CD14-positive monocyte (primary cell): ENCODE results near the gene CAV1. TPM values are rescaled to one million over a fixed set of nuclear protein-coding genes. Genes with fewer than 3 reads are reported as not detected.
"Not testable (repeated sequence)": the region's sequence is repeated elsewhere in the genome, so short reads cannot be mapped to it uniquely, and the experiment has no call there.

Experiments used
- DNase-seq, 3 donors: peaks; one replicate each; pipeline ENCODE4 v3.0.0-alpha.2; 2011 to 2022
- H2AFZ ChIP-seq: 2 replicates; pipeline ENCODE4 v1.6.0; 2012; ENCODE audit warnings: mild to moderate bottlenecking, low read depth, low read length, inconsistent platforms; ENCODE audit not compliant: insufficient read depth, poor library complexity, severe bottlenecking
- H3K27ac ChIP-seq, 2 donors: 1 replicate in 1 of 2; 2 replicates in 1 of 2; pipeline ENCODE4 v1.5.1; 2012 to 2013; ENCODE audit warnings: low read length in 2 of 2, control low read depth in 1 of 2, inconsistent platforms in 1 of 2, low read depth in 1 of 2, mild to moderate bottlenecking in 1 of 2
- H3K27me3 ChIP-seq, 2 donors: one replicate each; pipeline versions ENCODE4 v1.6.0 to v1.6.1; 2011 to 2013; ENCODE audit warnings: low read length in 2 of 2; ENCODE audit not compliant: control insufficient read depth in 2 of 2, insufficient read depth in 2 of 2
- H3K36me3 ChIP-seq, 2 donors: replicated peaks in 1 of 2; 1 replicate in 1 of 2; 2 replicates in 1 of 2; pipeline versions ENCODE4 v1.5.1 to v1.6.1; 2012 to 2013; ENCODE audit warnings: low read length in 2 of 2, control low read depth in 1 of 2, inconsistent platforms in 1 of 2, mild to moderate bottlenecking in 1 of 2; ENCODE audit not compliant: insufficient read depth in 2 of 2, control insufficient read depth in 1 of 2
- H3K4me1 ChIP-seq, 2 donors: 1 replicate in 1 of 2; 2 replicates in 1 of 2; pipeline versions ENCODE4 v1.5.1 to v1.6.1; 2012 to 2013; ENCODE audit warnings: low read length in 2 of 2, control low read depth in 1 of 2, inconsistent platforms in 1 of 2, mild to moderate bottlenecking in 1 of 2, moderate library complexity in 1 of 2; ENCODE audit not compliant: insufficient read depth in 2 of 2, control insufficient read depth in 1 of 2
- H3K4me2 ChIP-seq: replicated peaks from 2 replicates; pipeline ENCODE3; 2012; ENCODE audit warnings: low read length, moderate library complexity, mild to moderate bottlenecking; ENCODE audit not compliant: poor library complexity, severe bottlenecking; ENCODE audit errors: extremely low read depth
- H3K4me3 ChIP-seq, 3 experiments: fragments of 200-600 bp in 1 of 3; sonication (generic) in 1 of 3; replicated peaks in 1 of 3; 1 replicate in 2 of 3; 2 replicates in 1 of 3; pipeline ENCODE4 v1.5.1; 2011 to 2013; ENCODE audit warnings: low read length in 3 of 3, mild to moderate bottlenecking in 3 of 3, control low read depth in 2 of 3, low read depth in 2 of 3, inconsistent platforms in 1 of 3, moderate library complexity in 1 of 3
- H3K79me2 ChIP-seq: 2 replicates; pipeline ENCODE4 v1.6.0; 2012; ENCODE audit warnings: mild to moderate bottlenecking, control low read depth, inconsistent platforms, low read length, moderate library complexity; ENCODE audit not compliant: insufficient read depth
- H3K9ac ChIP-seq: 2 replicates; pipeline ENCODE4 v1.6.0; 2017; ENCODE audit warnings: low read length, mild to moderate bottlenecking; ENCODE audit not compliant: insufficient read depth, poor library complexity, severe bottlenecking
- H3K9me3 ChIP-seq, 2 donors: replicated peaks in 1 of 2; 1 replicate in 1 of 2; 2 replicates in 1 of 2; pipeline versions ENCODE4 v1.5.1 to v1.6.1; 2012 to 2013; ENCODE audit warnings: low read length in 2 of 2, control low read depth in 1 of 2; ENCODE audit not compliant: control insufficient read depth in 1 of 2, insufficient read depth in 1 of 2
- H4K20me1 ChIP-seq: 2 replicates; pipeline ENCODE4 v1.6.0; 2012; ENCODE audit warnings: mild to moderate bottlenecking, low read length, control low read depth, moderate library complexity; ENCODE audit not compliant: insufficient read depth
- H3K27ac Mint-ChIP-seq, 7 donors: one replicate each; pipeline ENCODE4 v1.8.0; 2020; ENCODE audit warnings: mild to moderate bottlenecking in 7 of 7, mixed read lengths in 7 of 7, moderate library complexity in 6 of 7, inconsistent platforms in 2 of 7
- H3K27me3 Mint-ChIP-seq, 3 donors: one replicate each; pipeline ENCODE4 v1.8.0; 2021 to 2022; ENCODE audit warnings: low read depth in 3 of 3, mild to moderate bottlenecking in 3 of 3, mixed read lengths in 3 of 3, moderate library complexity in 3 of 3, inconsistent platforms in 1 of 3
- H3K36me3 Mint-ChIP-seq, 2 donors: one replicate each; pipeline ENCODE4 v1.8.0; 2020; ENCODE audit warnings: mixed read lengths in 2 of 2, inconsistent platforms in 1 of 2, mild to moderate bottlenecking in 1 of 2
- H3K4me1 Mint-ChIP-seq: one replicate; pipeline ENCODE4 v1.8.0; 2020; ENCODE audit warnings: mild to moderate bottlenecking, mixed read lengths
- H3K4me3 Mint-ChIP-seq, 2 donors: one replicate each; pipeline ENCODE4 v1.8.0; 2020; ENCODE audit warnings: mild to moderate bottlenecking in 2 of 2, mixed read lengths in 2 of 2, moderate library complexity in 1 of 2
- H3K9me3 Mint-ChIP-seq, 7 donors: one replicate each; pipeline ENCODE4 v1.8.0; 2020 to 2022; ENCODE audit warnings: mixed read lengths in 7 of 7, mild to moderate bottlenecking in 6 of 7, moderate library complexity in 6 of 7, inconsistent platforms in 2 of 7
- CTCF ChIP-seq: fragments of 200-600 bp; IDR thresholded peaks from one replicate; pipeline ENCODE4 v1.8.0; 2022; ENCODE audit warnings: antibody characterized with exemption, mild to moderate bottlenecking
- WGBS: methylation state at CpG from one replicate; pipeline ENCODE4 v1.1.5; 2013; ENCODE audit warnings: missing lambda C conversion rate; ENCODE audit not compliant: insufficient coverage; 5-methylcytosine and 5-hydroxymethylcytosine counted together
- intact Hi-C, 2 donors: fragments of 100-400 bp; cut with micrococcal nuclease; formaldehyde crosslinking; loops; one replicate each; pipeline versions ENCODE4 v1.15.0 to v1.15.1; 2023
- polyA plus RNA-seq, 3 donors: library from polyadenylated mRNA; depleted of rRNA in 1 of 3; unstranded in 2 of 3; stranded (reverse) in 1 of 3; fragments of 300-500 nt in 2 of 3; fragments of >200 nt in 1 of 3; fragmentation: Illumina TruSeq in 2 of 3; gene quantifications; 1 replicate in 2 of 3; 2 replicates in 1 of 3; pipeline ENCODE4 v1.2.3, GENCODE V29; 2012 to 2021

Gene CAV1
- polyA plus RNA-seq, 3 donors = not detected

- Histone ChIP-seq H3K4me3 (no peak overlapping the region), H3K4me1 (peaks cover 10 to 13% of the 10 kb centered on the region in 2 donors), H3K36me3 (no peaks in the 10 kb centered on the region), H3K9ac (no peak overlapping the region), H3K9me3 (no peaks in the 10 kb centered on the region), H2AFZ (no peak overlapping the region), H4K20me1 (no peaks in the 10 kb centered on the region), H3K27ac (no peak overlapping the region), H3K79me2 (no peaks in the 10 kb centered on the region), H3K27me3 (peaks cover 0 to 4% of the 10 kb centered on the region in 2 donors), H3K4me2 (no peak overlapping the region)
- H3K27me3 Mint-ChIP-seq = peaks cover 0 to 5% (median 1%) of the 10 kb centered on the region in 3 donors
- no peaks in the 10 kb centered on the region for H3K9me3 Mint-ChIP-seq
- peaks cover 18% of the 10 kb centered on the region for H3K4me1 Mint-ChIP-seq
- intact Hi-C loops = loop anchor here in 1 of 2 donors (5.0 kb wide), 1 partner anchor 324 kb away; no protein-coding TSS in a partner anchor
- no peak for TF ChIP-seq CTCF
- H3K4me3 Mint-ChIP-seq = no peak overlapping the region
- no peaks in the 10 kb centered on the region for H3K36me3 Mint-ChIP-seq
- no peak for DNase-seq
- WGBS = 62% methylated on average over 5 of the region's 5 CpGs
- H3K27ac Mint-ChIP-seq = no peak overlapping the region
These were observed 61.1 kb downstream of the CAV1 start for GRCh38 chr7:116585967-116586366.

GRCh38 chr7:116587200-116587599 lies 62.4 kb downstream of the CAV1 start:
- not testable (repeated sequence) for H3K27me3 Mint-ChIP-seq, H3K4me2 ChIP-seq, DNase-seq, H3K9ac ChIP-seq, H3K36me3 Mint-ChIP-seq, H3K9me3 Mint-ChIP-seq, H3K79me2 ChIP-seq, H3K4me3 ChIP-seq, H3K4me3 Mint-ChIP-seq, H3K9me3 ChIP-seq, H2AFZ ChIP-seq, H4K20me1 ChIP-seq, H3K36me3 ChIP-seq, H3K27ac ChIP-seq, H3K27ac Mint-ChIP-seq
- peaks cover 9 to 10% of the 10 kb centered on the region in 2 donors for H3K27me3 ChIP-seq
- WGBS = 100% methylated on average over 1 of the region's 3 CpGs
- peaks cover 23% of the 10 kb centered on the region for H3K4me1 Mint-ChIP-seq
- H3K4me1 ChIP-seq = peaks cover 12 to 21% of the 10 kb centered on the region in 2 donors
- intact Hi-C loops = loop anchor here in 1 of 2 donors (5.0 kb wide), 1 partner anchor 325 kb away; no protein-coding TSS in a partner anchor
